H1 (cell line): Measurements from ENCODE around the gene GALNT9. TPM values are rescaled to one million over a fixed set of nuclear protein-coding genes. Genes with fewer than 3 reads are reported as not detected.

Source experiments
- CTCF ChIA-PET: fragments of 300-600 bp; sonication (Branson Sonifier 250); formaldehyde crosslinking; loops from one replicate; lab custom pipeline; 2021; ENCODE audit not compliant: partially characterized antibody; lab: Charles Lee
- POLR2A ChIA-PET: fragments of 300-600 bp; sonication (Branson Sonifier 250); formaldehyde crosslinking; loops from one replicate; lab custom pipeline; 2021; ENCODE audit warnings: inconsistent platforms; ENCODE audit not compliant: partially characterized antibody; lab: Charles Lee
- DNase-seq, 2 experiments: peaks; one replicate each; pipeline versions ENCODE4 v3.0.0 to v3.0.0-alpha.2; 2010 to 2022; ENCODE audit warnings: low spot score in 2 of 2, low read depth in 1 of 2, mixed read lengths in 1 of 2
- FAIRE-seq: peaks from 2 replicates; lab custom pipeline; 2011; peaks lifted over from hg19 to GRCh38; lab: Jason Lieb, UNC
- H2AFZ ChIP-seq: 2 replicates; pipeline ENCODE4 v1.8.1; 2012; ENCODE audit warnings: low read length, inconsistent platforms
- H2AK5ac ChIP-seq: 2 replicates; pipeline ENCODE4 v1.6.1; 2013; ENCODE audit warnings: low read depth, low read length
- H2BK120ac ChIP-seq: replicated peaks from 2 replicates; pipeline ENCODE3; 2013; ENCODE audit warnings: low read depth, low read length, inconsistent platforms
- H2BK12ac ChIP-seq: 2 replicates; pipeline ENCODE4 v1.6.1; 2013; ENCODE audit warnings: low read depth, low read length
- H2BK15ac ChIP-seq: 2 replicates; pipeline ENCODE4 v1.6.1; 2013; ENCODE audit warnings: low read length
- H2BK20ac ChIP-seq: 2 replicates; pipeline ENCODE4 v1.6.1; 2013; ENCODE audit warnings: low read length
- H2BK5ac ChIP-seq: 2 replicates; pipeline ENCODE4 v1.6.1; 2013; ENCODE audit warnings: low read depth, low read length
- H3K14ac ChIP-seq: 2 replicates; pipeline ENCODE4 v1.6.1; 2013; ENCODE audit warnings: inconsistent platforms; ENCODE audit not compliant: insufficient read length
- H3K18ac ChIP-seq: 2 replicates; pipeline ENCODE4 v1.6.1; 2013; ENCODE audit warnings: low read length; ENCODE audit errors: extremely low read depth
- H3K23ac ChIP-seq: 2 replicates; pipeline ENCODE4 v1.6.1; 2013; ENCODE audit warnings: inconsistent platforms; ENCODE audit not compliant: insufficient read length
- H3K23me2 ChIP-seq: 2 replicates; pipeline ENCODE4 v1.6.1; 2013; ENCODE audit warnings: low read depth, low read length
- H3K27ac ChIP-seq: 2 replicates; pipeline ENCODE4 v1.6.1; 2011; ENCODE audit warnings: low read depth, low read length, inconsistent platforms
- H3K27me3 ChIP-seq, 4 experiments: replicated peaks in 1 of 4; 1 replicate in 1 of 4; 2 replicates in 3 of 4; pipeline versions ENCODE4 v1.6.1 to v1.8.1; 2011 to 2013; ENCODE audit warnings: low read length in 3 of 4, mild to moderate bottlenecking in 3 of 4, inconsistent platforms in 2 of 4, mixed read lengths in 2 of 4, moderate library complexity in 1 of 4; ENCODE audit not compliant: control insufficient read depth in 3 of 4, insufficient read depth in 3 of 4; ENCODE audit errors: extremely low read depth in 1 of 4
- H3K36me3 ChIP-seq, 4 experiments: 2 replicates each; pipeline versions ENCODE4 v1.6.1 to v1.8.1; 2011 to 2013; ENCODE audit warnings: mild to moderate bottlenecking in 4 of 4, low read length in 3 of 4, moderate library complexity in 2 of 4, control low read depth in 1 of 4, inconsistent platforms in 1 of 4; ENCODE audit not compliant: insufficient read depth in 4 of 4, control insufficient read depth in 2 of 4
- H3K4ac ChIP-seq: replicated peaks from 2 replicates; pipeline ENCODE3; 2013; ENCODE audit warnings: low read length, low read depth, mixed read lengths, inconsistent platforms; ENCODE audit not compliant: insufficient read length
- H3K4me1 ChIP-seq, 4 experiments: replicated peaks in 1 of 4; 1 replicate in 1 of 4; 2 replicates in 3 of 4; pipeline versions ENCODE4 v1.6.1 to v1.8.1; 2011 to 2013; ENCODE audit warnings: low read length in 3 of 4, inconsistent platforms in 2 of 4, mixed read lengths in 1 of 4; ENCODE audit not compliant: insufficient read depth in 4 of 4, control insufficient read depth in 3 of 4
- H3K4me2 ChIP-seq, 2 experiments: 2 replicates each; pipeline versions ENCODE4 v1.6.1 to v1.8.1; 2011 to 2013; ENCODE audit warnings: low read depth in 2 of 2, low read length in 2 of 2, control low read depth in 1 of 2, inconsistent platforms in 1 of 2, mild to moderate bottlenecking in 1 of 2; ENCODE audit not compliant: insufficient read depth in 1 of 2
- H3K4me3 ChIP-seq, 4 experiments: fragments of 200-600, 300-600 bp in 1 of 4; sonication (generic), shearing (Covaris generic), sonication (Bioruptor Twin) in 1 of 4; 2 replicates each; pipeline versions ENCODE4 v1.5.1 to v1.8.1; 2011 to 2016; ENCODE audit warnings: low read length in 4 of 4, low read depth in 3 of 4, control low read depth in 2 of 4, inconsistent platforms in 2 of 4, mild to moderate bottlenecking in 2 of 4, mixed read lengths in 1 of 4, moderate library complexity in 1 of 4; ENCODE audit not compliant: insufficient read depth in 2 of 4; ENCODE audit errors: extremely low read depth in 1 of 4
- H3K56ac ChIP-seq: replicated peaks from 2 replicates; pipeline ENCODE3; 2013; ENCODE audit warnings: low read depth, mild to moderate bottlenecking, mixed read lengths, low read length, inconsistent platforms; ENCODE audit not compliant: insufficient read length
- H3K79me1 ChIP-seq: 2 replicates; pipeline ENCODE4 v1.6.1; 2013; ENCODE audit warnings: low read depth, low read length, control low read depth
- H3K79me2 ChIP-seq, 2 experiments: 2 replicates each; pipeline versions ENCODE4 v1.6.1 to v1.8.1; 2012 to 2013; ENCODE audit warnings: low read length in 2 of 2, mild to moderate bottlenecking in 2 of 2, inconsistent platforms in 1 of 2; ENCODE audit not compliant: insufficient read depth in 2 of 2, control insufficient read depth in 1 of 2
- H3K9ac ChIP-seq, 4 experiments: replicated peaks in 1 of 4; 1 replicate in 1 of 4; 2 replicates in 3 of 4; pipeline versions ENCODE4 v1.6.1 to v1.8.1; 2011 to 2013; ENCODE audit warnings: low read depth in 3 of 4, low read length in 3 of 4, control low read depth in 2 of 4, mild to moderate bottlenecking in 2 of 4, moderate library complexity in 2 of 4, inconsistent platforms in 1 of 4; ENCODE audit errors: extremely low read depth in 1 of 4
- H3K9me3 ChIP-seq, 2 experiments: 2 replicates each; pipeline versions ENCODE4 v1.6.1 to v1.8.1; 2012 to 2013; ENCODE audit warnings: mild to moderate bottlenecking in 2 of 2, moderate library complexity in 2 of 2, control low read depth in 1 of 2, inconsistent platforms in 1 of 2, low read depth in 1 of 2, low read length in 1 of 2, mixed read lengths in 1 of 2; ENCODE audit not compliant: insufficient read depth in 2 of 2
- H4K20me1 ChIP-seq, 2 experiments: replicated peaks in 1 of 2; 2 replicates each; pipeline versions ENCODE3 to v1.8.1; 2011 to 2013; ENCODE audit warnings: inconsistent platforms in 2 of 2, low read length in 2 of 2, mild to moderate bottlenecking in 1 of 2; ENCODE audit not compliant: insufficient read depth in 2 of 2, control insufficient read depth in 1 of 2
- H4K5ac ChIP-seq: 2 replicates; pipeline ENCODE4 v1.6.1; 2013; ENCODE audit warnings: low read length, low read depth, mixed read lengths, inconsistent platforms; ENCODE audit not compliant: insufficient read length
- H4K8ac ChIP-seq: 2 replicates; pipeline ENCODE4 v1.8.0; 2013; ENCODE audit warnings: mild to moderate bottlenecking, moderate library complexity, low read length, inconsistent platforms; ENCODE audit not compliant: insufficient read depth; ENCODE audit errors: extremely low read depth
- H4K91ac ChIP-seq: replicated peaks from 2 replicates; pipeline ENCODE3; 2013; ENCODE audit warnings: low read length, mixed read lengths, inconsistent platforms; ENCODE audit not compliant: insufficient read length
- KDM1A ChIP-seq: fragments of 200-600, 300-600 bp; sonication (generic); IDR thresholded peaks from 2 replicates; pipeline ENCODE4 v1.7.1; 2016; ENCODE audit warnings: mild to moderate bottlenecking, low read length, borderline replicate concordance
- KDM4A ChIP-seq: IDR thresholded peaks from one replicate; pipeline ENCODE4 v1.7.1; 2012; ENCODE audit warnings: low read depth, mild to moderate bottlenecking, moderate library complexity, low read length, inconsistent platforms; ENCODE audit not compliant: severe bottlenecking
- RBBP5 ChIP-seq: IDR thresholded peaks from 2 replicates; pipeline ENCODE4 v1.7.1; 2012; ENCODE audit warnings: low read depth, mild to moderate bottlenecking, inconsistent platforms, low read length, moderate library complexity, borderline replicate concordance
- SP1 ChIP-seq: IDR thresholded peaks from 2 replicates; pipeline ENCODE4 v1.6.1; 2011; ENCODE audit warnings: low read depth, low read length
- WGBS, 2 experiments: shearing (Covaris generic) in 1 of 2; methylation state at CpG; one replicate each; pipeline versions ENCODE4 v1.1.6 to v1.1.7; 2013 to 2015; ENCODE audit warnings: low lambda C conversion rate in 2 of 2, mixed read lengths in 2 of 2, inconsistent platforms in 1 of 2, low coverage in 1 of 2, missing lambda C conversion rate in 1 of 2; ENCODE audit not compliant: insufficient replicate concordance in 2 of 2, insufficient coverage in 1 of 2, insufficient read length in 1 of 2; ENCODE audit errors: extremely low coverage in 1 of 2, missing lambda C conversion rate in 1 of 2; 5-methylcytosine and 5-hydroxymethylcytosine counted together
- polyA plus RNA-seq, 7 experiments: library from polyadenylated mRNA; depleted of rRNA in 3 of 7; stranded (reverse) in 5 of 7; unstranded in 2 of 7; fragments of >200 nt in 5 of 7; fragments of 200-250 nt in 2 of 7; gene quantifications; 1 replicate in 5 of 7; 2 replicates in 1 of 7; 4 replicates in 1 of 7; pipeline versions ENCODE4 v1.2.1 to v1.2.3, GENCODE V29; 2011 to 2013; ENCODE audit warnings: missing spikeins in 2 of 7, mixed read lengths in 2 of 7
- total RNA-seq: library from RNA; stranded (reverse); fragmentation: NEBNext Ultra II Directional; extraction: Animal tissue kit (Norgen Biotek cat#: 25700); gene quantifications from 2 replicates; pipeline ENCODE4 v1.2.1, GENCODE V29; 2021

GALNT9 gene
- total and polyA plus RNA-seq, 2 of the 8 experiments (the other 6 are each of a cell fraction or from before 2014, with no cell fraction given), result 2.0 to 3.6 TPM

- Histone ChIP-seq H3K23ac (no peak overlapping the region), H2BK5ac (no peak overlapping the region), H3K56ac (no peak overlapping the region), H3K9ac (no peak overlapping the region), H3K79me1 (no peaks in the 10 kb centered on the region), H3K23me2 (peaks cover 12% of the 10 kb centered on the region; the same call in 1 of the 2 replicates), H4K8ac (no peak overlapping the region; the same call in 1 of the 2 replicates), H3K27ac (no peak overlapping the region), H3K4me1 (no peaks in the 10 kb centered on the region), H4K91ac (no peak overlapping the region), H3K79me2 (no peaks in the 10 kb centered on the region), H3K4ac (no peak overlapping the region), H4K5ac (no peak overlapping the region), H3K27me3 (peaks cover 5 to 32% (median 22%) of the 10 kb centered on the region in 4 experiments), H3K36me3 (no peaks in the 10 kb centered on the region), H2BK12ac (no peak overlapping the region), H3K9me3 (peaks cover under 1 to 1% of the 10 kb centered on the region in 2 experiments; a peak in 1 of 4 replicates), H3K4me3 (no peak overlapping the region), H2AK5ac (no peak overlapping the region), H2BK120ac (no peak overlapping the region), H3K14ac (no peak overlapping the region), H3K18ac (no peak overlapping the region), H2BK20ac (no peak overlapping the region), H2BK15ac (no peak overlapping the region), H2AFZ (no peak overlapping the region), H4K20me1 (peaks cover 3 to 6% of the 10 kb centered on the region in 2 experiments), H3K4me2 (no peak overlapping the region)
- TF ChIP-seq KDM1A, result no peak
- no peak for TF ChIP-seq SP1
- TF ChIP-seq RBBP5, result no peak
- no peak for TF ChIP-seq KDM4A
- WGBS, 2 experiments, result 83% methylated on average over 22 of the region's 26 CpGs; no CpG with 5 or more reads in 1 of the 2 experiments
- ChIA-PET CTCF (interaction anchor here (1.1 to 1.7 kb wide), 2 partner anchors 8 to 9 kb away, joined by 3 to 4 read pairs; no protein-coding TSS in a partner anchor), POLR2A (no interaction called here)
- FAIRE-seq (no peak), DNase-seq (no peak)
These were observed 115.8 kb downstream of the GALNT9 start for GRCh38 chr12:132213359-132214160.
